Chondrocyte (in vitro differentiated cells): ENCODE measurements around the gene MEX3A. TPM values are rescaled to one million over a fixed set of nuclear protein-coding genes. Genes with fewer than 3 reads are reported as not detected.
A peak's percentile ranks its signal among the peaks of the same experiment; 100 is the strongest.

ENCODE experiments used
- DNase-seq: peaks from one replicate; pipeline ENCODE4 v3.0.0; 2021; ENCODE audit warnings: mixed read lengths, low spot score
- H3K27ac Mint-ChIP-seq: one replicate; pipeline ENCODE4 v1.8.0; 2021; ENCODE audit warnings: mild to moderate bottlenecking, moderate library complexity, mixed read lengths; ENCODE audit not compliant: unreplicated experiment
- H3K27me3 Mint-ChIP-seq: 2 replicates; pipeline ENCODE4 v1.8.0; 2021; ENCODE audit warnings: low read depth, mixed read lengths
- H3K36me3 Mint-ChIP-seq: 2 replicates; pipeline ENCODE4 v1.8.0; 2021; ENCODE audit warnings: low read depth, mixed read lengths
- H3K4me1 Mint-ChIP-seq: 2 replicates; pipeline ENCODE4 v1.8.0; 2021; ENCODE audit warnings: low read depth, mild to moderate bottlenecking, mixed read lengths
- H3K4me3 Mint-ChIP-seq: one replicate; pipeline ENCODE4 v1.8.0; 2021; ENCODE audit warnings: mild to moderate bottlenecking, moderate library complexity, mixed read lengths; ENCODE audit not compliant: unreplicated experiment
- H3K9me3 Mint-ChIP-seq: 2 replicates; pipeline ENCODE4 v1.8.0; 2021; ENCODE audit warnings: low read depth, mixed read lengths
- CTCF ChIP-seq: fragments of 200-600 bp; sonication (generic); IDR thresholded peaks from 2 replicates; pipeline ENCODE4 v1.5.0; 2021; ENCODE audit warnings: antibody characterized with exemption, mild to moderate bottlenecking, moderate library complexity
- total RNA-seq: library from RNA; stranded (reverse); gene quantifications from 3 replicates; pipeline ENCODE4 v1.2.1, GENCODE V29; 2021

MEX3A gene
- total RNA-seq, 1 donor from 2014 or later = 12.7 TPM

- DNase-seq = no peak
- Mint-ChIP-seq H3K4me3 (no peak overlapping the region), H3K36me3 (peaks cover 2% of the 10 kb centered on the region), H3K9me3 (no peaks in the 10 kb centered on the region), H3K27me3 (no peaks in the 10 kb centered on the region), H3K4me1 (no peaks in the 10 kb centered on the region), H3K27ac (peak overlapping the region; percentile 2)
- TF ChIP-seq CTCF = no peak
Measured at GRCh38 chr1:156069490-156070455, 12.5 kb downstream of the MEX3A start.

- no peak for DNase-seq
- Mint-ChIP-seq H3K27ac (no peak overlapping the region), H3K9me3 (no peaks in the 10 kb centered on the region), H3K4me3 (no peak overlapping the region), H3K4me1 (no peaks in the 10 kb centered on the region), H3K36me3 (no peaks in the 10 kb centered on the region), H3K27me3 (no peaks in the 10 kb centered on the region)
- TF ChIP-seq CTCF = no peak
Measured at GRCh38 chr1:156067262-156067661, 15.0 kb downstream of the MEX3A start.

GRCh38 chr1:156065871-156066270, 16.4 kb downstream of the MEX3A start:
- TF ChIP-seq CTCF = no peak
- Mint-ChIP-seq H3K9me3 (no peaks in the 10 kb centered on the region), H3K27ac (no peak overlapping the region), H3K27me3 (no peaks in the 10 kb centered on the region), H3K36me3 (no peaks in the 10 kb centered on the region), H3K4me1 (no peaks in the 10 kb centered on the region), H3K4me3 (no peak overlapping the region)
- DNase-seq = no peak

GRCh38 chr1:156065212-156065611, 17.1 kb downstream of the MEX3A start:
- TF ChIP-seq CTCF = no peak
- Mint-ChIP-seq H3K27ac (no peak overlapping the region), H3K36me3 (no peaks in the 10 kb centered on the region), H3K4me3 (no peak overlapping the region), H3K4me1 (no peaks in the 10 kb centered on the region), H3K9me3 (no peaks in the 10 kb centered on the region), H3K27me3 (no peaks in the 10 kb centered on the region)
- DNase-seq = no peak

- Mint-ChIP-seq H3K36me3 (no peaks in the 10 kb centered on the region), H3K27me3 (no peaks in the 10 kb centered on the region), H3K4me1 (no peaks in the 10 kb centered on the region), H3K4me3 (no peak overlapping the region), H3K27ac (no peak overlapping the region), H3K9me3 (no peaks in the 10 kb centered on the region)
- no peak for DNase-seq
- TF ChIP-seq CTCF = no peak
Measured at GRCh38 chr1:156064615-156065014, 17.6 kb downstream of the MEX3A start.
